Measurements from ENCODE around the gene UTRN. TPM values are rescaled to one million over a fixed set of nuclear protein-coding genes. Genes with fewer than 3 reads are reported as not detected.

Gene UTRN
- total RNA-seq, 1 experiment from 2014 or later: 125 TPM

GRCh38 chr6:144285548-144285797, 338 bp downstream of the UTRN start:
- CTCF ChIA-PET: interaction anchor here (0.7 to 2.5 kb wide), 6 partner anchors 20 to 299 kb away, joined by 3 to 23 read pairs (median 4); no protein-coding TSS in a partner anchor
- Mint-ChIP-seq H3K9me3 (no peaks in the 10 kb centered on the region), H3K36me3 (peaks cover 3% of the 10 kb centered on the region; the same call in 1 of the 2 replicates), H3K27ac (peak overlapping the region; percentile 96), H3K4me3 (peak overlapping the region; percentile 100), H3K27me3 (ENCODE audit: low read depth) (no peaks in the 10 kb centered on the region; the same call in 1 of the 2 replicates), H3K4me1 (peaks cover 30% of the 10 kb centered on the region)
- DNase-seq (ENCODE audit: low spot score) (no peak), ATAC-seq (no peak)
- TF ChIP-seq IRF2 (CRISPR knock-in tag; IDR thresholded peaks at IDR 0.05; ENCODE audit: borderline replicate concordance, low read depth) (no peak), ESRRA (CRISPR knock-in tag; IDR thresholded peaks at IDR 0.05; ENCODE audit: borderline replicate concordance) (no peak), ZNF219 (CRISPR knock-in tag; IDR thresholded peaks at IDR 0.05; ENCODE audit: borderline replicate concordance) (no peak), HMGXB4 (CRISPR knock-in tag; IDR thresholded peaks at IDR 0.05) (no peak), GRHL2 (CRISPR knock-in tag; IDR thresholded peaks at IDR 0.05; ENCODE audit: insufficient replicate concordance, severe bottlenecking) (no peak), E2F4 (CRISPR knock-in tag; IDR thresholded peaks at IDR 0.05; ENCODE audit: borderline replicate concordance, low read depth) (no peak), ATF6 (CRISPR knock-in tag; IDR thresholded peaks at IDR 0.05) (no peak), IRF1 (CRISPR knock-in tag; IDR thresholded peaks at IDR 0.05) (no peak), ETV6 (CRISPR knock-in tag; IDR thresholded peaks at IDR 0.05) (no peak), ZBTB43 (CRISPR knock-in tag; IDR thresholded peaks at IDR 0.05) (no peak), TEAD4 (CRISPR knock-in tag; IDR thresholded peaks at IDR 0.05) (no peak), MAX (CRISPR knock-in tag; IDR thresholded peaks at IDR 0.05) (no peak), RELA (CRISPR knock-in tag; IDR thresholded peaks at IDR 0.05; ENCODE audit: borderline replicate concordance) (no peak), FOXP1 (CRISPR knock-in tag; IDR thresholded peaks at IDR 0.05; ENCODE audit: borderline replicate concordance) (no peak), ZNF232 (CRISPR knock-in tag; IDR thresholded peaks at IDR 0.05) (no peak), HMGA2 (CRISPR knock-in tag; IDR thresholded peaks at IDR 0.05) (no peak), CREB1 (CRISPR knock-in tag; IDR thresholded peaks at IDR 0.05) (no peak), FOXJ3 (CRISPR knock-in tag; IDR thresholded peaks at IDR 0.05; ENCODE audit: borderline replicate concordance) (no peak)
- POLR2A ChIA-PET: interaction anchor here (0.6 to 2.5 kb wide), 7 partner anchors 19 to 138 kb away, joined by 3 to 13 read pairs (median 4); no protein-coding TSS in a partner anchor

Measured in WTC11 (cell line).